Astrocyte (in vitro differentiated cells and primary cell): ENCODE data around the gene FAM234A. TPM values are rescaled to one million over a fixed set of nuclear protein-coding genes. Genes with fewer than 3 reads are reported as not detected.

Experiments
- DNase-seq: peaks from one replicate; pipeline ENCODE4 v3.0.0-alpha.2; 2010; ENCODE audit warnings: low read depth
- FAIRE-seq: peaks from 2 replicates; lab custom pipeline; 2011; peaks lifted over from hg19 to GRCh38; lab: Jason Lieb, UNC
- H2AFZ ChIP-seq: 2 replicates; pipeline ENCODE4 v1.6.0; 2012; ENCODE audit warnings: low read depth, low read length, inconsistent platforms
- H3K27ac ChIP-seq: 2 replicates; pipeline ENCODE4 v1.5.1; 2011; ENCODE audit warnings: low read depth, low read length, inconsistent platforms
- H3K27me3 ChIP-seq: 2 replicates; pipeline ENCODE4 v1.6.0; 2011; ENCODE audit warnings: low read length, inconsistent platforms; ENCODE audit not compliant: insufficient read depth
- H3K36me3 ChIP-seq: 2 replicates; pipeline ENCODE4 v1.5.1; 2011; ENCODE audit warnings: low read length, inconsistent platforms; ENCODE audit not compliant: insufficient read depth
- H3K4me1 ChIP-seq: 2 replicates; pipeline ENCODE4 v1.5.1; 2011; ENCODE audit warnings: low read length, inconsistent platforms; ENCODE audit not compliant: insufficient read depth
- H3K4me2 ChIP-seq: 2 replicates; pipeline ENCODE4 v1.6.0; 2012; ENCODE audit warnings: low read length, inconsistent platforms
- H3K4me3 ChIP-seq: 2 replicates; pipeline ENCODE4 v1.5.1; 2011; ENCODE audit warnings: low read depth, mild to moderate bottlenecking, low read length, inconsistent platforms; ENCODE audit not compliant: insufficient read depth
- H3K79me2 ChIP-seq: 2 replicates; pipeline ENCODE4 v1.6.0; 2012; ENCODE audit warnings: mild to moderate bottlenecking, low read length, inconsistent platforms; ENCODE audit not compliant: insufficient read depth
- H3K9ac ChIP-seq: 2 replicates; pipeline ENCODE4 v1.6.0; 2012; ENCODE audit warnings: mild to moderate bottlenecking, low read length, inconsistent platforms
- H3K9me3 ChIP-seq: 2 replicates; pipeline ENCODE4 v1.5.1; 2012; ENCODE audit warnings: low read depth, mild to moderate bottlenecking, low read length, inconsistent platforms; ENCODE audit not compliant: insufficient read depth
- H4K20me1 ChIP-seq: 2 replicates; pipeline ENCODE4 v1.6.0; 2012; ENCODE audit warnings: low read length, inconsistent platforms; ENCODE audit not compliant: insufficient read depth
- H3K27ac Mint-ChIP-seq: one replicate; pipeline ENCODE4 v1.8.0; 2021; ENCODE audit warnings: mild to moderate bottlenecking, mixed read lengths; ENCODE audit not compliant: unreplicated experiment
- H3K27me3 Mint-ChIP-seq: one replicate; pipeline ENCODE4 v1.8.0; 2021; ENCODE audit warnings: low read depth, mixed read lengths; ENCODE audit not compliant: unreplicated experiment
- H3K36me3 Mint-ChIP-seq: one replicate; pipeline ENCODE4 v1.8.0; 2021; ENCODE audit warnings: low read depth, mixed read lengths; ENCODE audit not compliant: unreplicated experiment
- H3K4me1 Mint-ChIP-seq: one replicate; pipeline ENCODE4 v1.8.0; 2021; ENCODE audit warnings: low read depth, mixed read lengths; ENCODE audit not compliant: unreplicated experiment
- H3K4me3 Mint-ChIP-seq: one replicate; pipeline ENCODE4 v1.8.0; 2021; ENCODE audit warnings: mild to moderate bottlenecking, moderate library complexity, mixed read lengths; ENCODE audit not compliant: unreplicated experiment
- H3K9me3 Mint-ChIP-seq: one replicate; pipeline ENCODE4 v1.8.0; 2021; ENCODE audit warnings: mild to moderate bottlenecking, mixed read lengths; ENCODE audit not compliant: unreplicated experiment
- EZH2 ChIP-seq: IDR thresholded peaks from 2 replicates; pipeline ENCODE4 v1.6.1; 2012; ENCODE audit warnings: mild to moderate bottlenecking, low read length, inconsistent platforms; ENCODE audit not compliant: insufficient read depth
- total RNA-seq: library from RNA; stranded (reverse); gene quantifications from 2 replicates; pipeline ENCODE4 v1.2.1, GENCODE V29; 2021
- TF ChIP-seq, protein P1 (sequence below): IDR thresholded peaks from 2 replicates; pipeline ENCODE4 v1.5.1; 2011; ENCODE audit warnings: low read depth, mild to moderate bottlenecking, inconsistent platforms, low read length, moderate library complexity; ENCODE audit not compliant: insufficient read depth

The FAM234A gene
- total RNA-seq, 1 donor from 2014 or later, result 70.8 TPM

DNA sequence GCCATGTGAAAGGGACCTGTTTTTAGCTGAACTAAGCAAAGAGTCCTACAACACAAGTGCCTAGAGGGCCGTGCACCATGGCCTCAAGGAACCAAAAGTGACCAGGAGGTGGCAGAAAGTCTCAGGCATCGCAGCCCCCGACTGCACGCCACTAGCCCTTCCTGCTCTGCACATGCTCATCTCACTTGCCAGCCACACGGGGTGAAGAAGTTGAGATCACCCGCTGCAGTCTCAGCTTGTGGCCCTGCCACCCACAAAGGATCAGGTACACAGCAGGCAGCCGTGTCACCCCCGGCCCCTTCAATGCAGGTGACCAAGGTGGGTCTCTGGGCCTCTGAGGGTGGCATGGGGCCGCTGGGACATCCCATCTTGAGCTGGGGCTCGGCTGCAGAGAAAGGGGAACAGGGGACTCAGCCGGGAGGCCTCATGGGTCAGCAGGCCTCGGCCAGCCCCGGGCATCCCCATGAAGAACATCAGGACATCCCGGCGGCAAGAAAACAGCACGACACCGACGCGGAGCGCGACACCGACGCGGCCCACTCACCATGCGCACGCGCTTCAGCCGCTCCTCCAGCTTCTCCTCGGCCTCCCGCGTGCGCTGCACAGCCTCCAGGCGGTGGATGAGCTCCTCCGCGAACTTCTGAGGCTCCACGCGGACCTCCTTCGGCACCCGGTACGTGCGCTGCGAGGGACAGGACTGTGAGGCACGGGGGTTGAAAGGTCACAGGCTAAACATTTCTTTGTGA lies 69.3 kb downstream of the FAM234A start:
- Mint-ChIP-seq H3K4me3 (no peak overlapping the region), H3K27ac (no peak overlapping the region), H3K36me3 (peaks cover 9% of the 10 kb centered on the region), H3K9me3 (no peaks in the 10 kb centered on the region), H3K27me3 (no peaks in the 10 kb centered on the region), H3K4me1 (no peaks in the 10 kb centered on the region)
- no peak for DNase-seq
- TF ChIP-seq, protein P1, sequence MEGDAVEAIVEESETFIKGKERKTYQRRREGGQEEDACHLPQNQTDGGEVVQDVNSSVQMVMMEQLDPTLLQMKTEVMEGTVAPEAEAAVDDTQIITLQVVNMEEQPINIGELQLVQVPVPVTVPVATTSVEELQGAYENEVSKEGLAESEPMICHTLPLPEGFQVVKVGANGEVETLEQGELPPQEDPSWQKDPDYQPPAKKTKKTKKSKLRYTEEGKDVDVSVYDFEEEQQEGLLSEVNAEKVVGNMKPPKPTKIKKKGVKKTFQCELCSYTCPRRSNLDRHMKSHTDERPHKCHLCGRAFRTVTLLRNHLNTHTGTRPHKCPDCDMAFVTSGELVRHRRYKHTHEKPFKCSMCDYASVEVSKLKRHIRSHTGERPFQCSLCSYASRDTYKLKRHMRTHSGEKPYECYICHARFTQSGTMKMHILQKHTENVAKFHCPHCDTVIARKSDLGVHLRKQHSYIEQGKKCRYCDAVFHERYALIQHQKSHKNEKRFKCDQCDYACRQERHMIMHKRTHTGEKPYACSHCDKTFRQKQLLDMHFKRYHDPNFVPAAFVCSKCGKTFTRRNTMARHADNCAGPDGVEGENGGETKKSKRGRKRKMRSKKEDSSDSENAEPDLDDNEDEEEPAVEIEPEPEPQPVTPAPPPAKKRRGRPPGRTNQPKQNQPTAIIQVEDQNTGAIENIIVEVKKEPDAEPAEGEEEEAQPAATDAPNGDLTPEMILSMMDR, result no peak
- TF ChIP-seq EZH2, result no peak
- Histone ChIP-seq H3K27ac (no peak overlapping the region), H3K79me2 (no peaks in the 10 kb centered on the region), H3K4me2 (no peak overlapping the region), H3K4me3 (no peak overlapping the region), H4K20me1 (peaks cover 5% of the 10 kb centered on the region), H3K4me1 (no peaks in the 10 kb centered on the region), H3K9me3 (no peaks in the 10 kb centered on the region), H3K27me3 (no peaks in the 10 kb centered on the region), H3K36me3 (peaks cover 3% of the 10 kb centered on the region), H3K9ac (no peak overlapping the region), H2AFZ (no peak overlapping the region)
- FAIRE-seq, result no peak

DNA sequence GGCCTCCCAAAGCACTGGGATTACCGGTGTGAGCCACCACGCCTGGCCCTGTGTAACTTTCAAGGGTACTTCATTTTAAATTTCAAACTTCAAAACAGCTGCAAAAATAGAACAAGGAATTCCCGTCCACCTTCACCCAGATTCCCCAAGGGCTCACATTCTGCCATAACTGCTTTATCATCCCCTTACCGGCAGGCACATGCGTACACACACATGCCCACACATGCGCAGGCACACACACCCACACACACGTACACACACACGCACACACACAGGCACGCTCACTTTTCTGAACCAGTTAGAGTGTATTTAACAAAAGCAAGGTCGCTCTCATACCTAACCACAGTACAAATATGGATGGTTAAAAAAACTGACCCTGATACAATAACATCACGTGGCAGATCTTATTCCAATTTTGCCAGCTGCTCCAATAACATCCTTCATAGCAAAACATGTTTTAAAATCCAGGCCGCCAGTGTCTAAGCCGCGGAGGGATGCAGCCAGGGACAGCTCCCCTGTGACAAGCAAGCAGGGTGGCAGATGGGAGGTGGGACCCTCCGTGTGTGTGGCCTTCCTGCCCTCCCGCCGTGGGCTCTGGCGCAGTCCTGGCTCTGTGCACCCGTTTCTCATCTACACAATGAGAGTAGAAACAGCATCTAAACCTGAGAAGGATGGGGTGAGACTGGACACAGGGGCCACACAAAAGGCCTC lies 71.5 kb downstream of the FAM234A start:
- TF ChIP-seq, protein P1, result no peak
- TF ChIP-seq EZH2, result no peak
- Histone ChIP-seq H3K9me3 (no peaks in the 10 kb centered on the region), H3K27ac (no peak overlapping the region), H3K27me3 (no peaks in the 10 kb centered on the region), H2AFZ (no peak overlapping the region), H3K4me2 (no peak overlapping the region), H3K4me1 (no peaks in the 10 kb centered on the region), H3K79me2 (no peaks in the 10 kb centered on the region), H3K9ac (no peak overlapping the region), H3K4me3 (no peak overlapping the region), H4K20me1 (peaks cover 10% of the 10 kb centered on the region), H3K36me3 (peaks cover 3% of the 10 kb centered on the region)
- no peak for FAIRE-seq
- Mint-ChIP-seq H3K9me3 (no peaks in the 10 kb centered on the region), H3K27ac (no peak overlapping the region), H3K27me3 (no peaks in the 10 kb centered on the region), H3K4me1 (no peaks in the 10 kb centered on the region), H3K36me3 (peaks cover 13% of the 10 kb centered on the region), H3K4me3 (no peak overlapping the region)
- no peak for DNase-seq
